Fibroblast of the aortic adventitia (primary cell): ENCODE results near the gene UBE3C. TPM values are rescaled to one million over a fixed set of nuclear protein-coding genes. Genes with fewer than 3 reads are reported as not detected.

Experiments
- DNase-seq: peaks from one replicate; pipeline ENCODE4 v3.0.0-alpha.2; 2010; ENCODE audit warnings: low read depth
- H3K4me3 ChIP-seq: 2 replicates; pipeline ENCODE4 v1.5.1; 2011; ENCODE audit warnings: low read depth, mild to moderate bottlenecking, control low read depth, low read length, moderate library complexity
- CTCF ChIP-seq: IDR thresholded peaks from 2 replicates; pipeline ENCODE4 v1.5.1; 2011; ENCODE audit warnings: mild to moderate bottlenecking, low read length, control low read depth, inconsistent platforms; ENCODE audit not compliant: insufficient read depth
- total RNA-seq: library from RNA; depleted of rRNA; stranded (reverse); fragments of >200 nt; gene quantifications from 2 replicates; pipeline ENCODE4 v1.2.3, GENCODE V29; 2012; ENCODE audit warnings: low replicate concordance

The UBE3C gene
- total RNA-seq, 1 donor: 81.3 TPM

DNA sequence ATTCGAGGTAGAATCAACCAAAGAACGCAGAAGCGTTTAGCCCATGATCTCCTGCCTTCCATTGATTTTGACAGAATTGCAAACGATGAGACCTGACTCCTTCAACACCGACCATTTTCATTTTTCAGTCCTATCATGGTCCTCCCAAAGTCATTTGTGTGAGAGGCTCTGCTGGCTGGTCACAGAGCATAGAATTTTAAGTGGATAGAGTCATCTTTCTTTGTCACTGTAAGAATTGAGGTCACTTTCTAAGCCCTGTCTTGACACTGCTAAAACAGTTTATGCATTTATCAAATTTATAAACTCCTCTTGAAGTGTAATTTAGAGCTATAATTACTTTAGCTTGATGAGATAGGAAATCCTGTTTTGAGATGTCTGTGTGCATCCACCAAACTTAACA is 72.0 kb downstream of the UBE3C start:
- TF ChIP-seq CTCF: no peak
- no peak for DNase-seq
- no peak overlapping the region for H3K4me3 ChIP-seq

- no peak for TF ChIP-seq CTCF
- DNase-seq: peak; percentile 45
- no peak overlapping the region for H3K4me3 ChIP-seq
These were observed 73.0 kb downstream of the UBE3C start for GRCh38 chr7:157211690-157212089.

- no peak for DNase-seq
- no peak for TF ChIP-seq CTCF
- no peak overlapping the region for H3K4me3 ChIP-seq
These were observed 80.4 kb downstream of the UBE3C start for GRCh38 chr7:157219154-157219553.

- no peak overlapping the region for H3K4me3 ChIP-seq
- TF ChIP-seq CTCF: no peak
These were observed 82.3 kb downstream of the UBE3C start for GRCh38 chr7:157220916-157221569.

GRCh38 chr7:157222687-157223086 is 84.0 kb downstream of the UBE3C start:
- no peak for TF ChIP-seq CTCF
- DNase-seq: no peak
- no peak overlapping the region for H3K4me3 ChIP-seq

More at GRCh38 chr7:157220916-157221569, 82.3 kb downstream of the UBE3C start:
- DNase-seq: no peak

GRCh38 chr7:157224627-157225026 is 85.9 kb downstream of the UBE3C start:
- peak; percentile 17 for DNase-seq
- TF ChIP-seq CTCF: no peak
- H3K4me3 ChIP-seq: no peak overlapping the region
